Measurements from ENCODE around the gene AGTRAP.

Gene AGTRAP

DNA sequence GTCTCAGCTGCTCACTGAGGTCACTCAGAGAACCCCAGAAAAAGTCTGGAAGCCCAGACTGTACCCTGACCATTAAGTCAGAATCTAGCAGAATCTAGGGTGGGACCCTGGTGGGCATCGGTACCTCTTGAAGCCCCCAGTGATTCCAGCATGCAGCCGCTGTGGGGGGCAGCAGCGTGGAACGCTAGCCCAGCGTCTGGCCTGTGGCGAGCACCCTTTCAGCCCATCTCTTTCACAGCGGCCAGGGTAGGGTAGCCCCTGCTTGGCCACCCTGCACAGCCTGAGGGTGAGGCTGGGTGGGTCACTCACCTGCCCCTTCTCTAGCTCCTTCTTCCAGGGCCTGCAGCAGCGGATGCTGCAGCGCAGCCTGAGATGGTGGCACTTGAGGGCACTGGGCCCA is 42.4 kb downstream of the AGTRAP start:
- no peaks in the 10 kb centered on the region for H3K9me3 ChIP-seq
- no peaks in the 10 kb centered on the region for H3K27me3 ChIP-seq
- no peaks in the 10 kb centered on the region for H3K36me3 ChIP-seq
- no peak overlapping the region for H3K27ac ChIP-seq
- H3K4me1 ChIP-seq (ENCODE audit: control insufficient read depth in 1 of 2, insufficient read depth in 1 of 2, low read depth in 1 of 2, low read length in 1 of 2): no peaks in the 10 kb centered on the region
- no peak overlapping the region for H3K4me3 ChIP-seq (ENCODE audit: low read depth in 1 of 2, low read length in 1 of 2)
- no peak for TF ChIP-seq CTCF (IDR thresholded peaks at IDR 0.05)

DNA sequence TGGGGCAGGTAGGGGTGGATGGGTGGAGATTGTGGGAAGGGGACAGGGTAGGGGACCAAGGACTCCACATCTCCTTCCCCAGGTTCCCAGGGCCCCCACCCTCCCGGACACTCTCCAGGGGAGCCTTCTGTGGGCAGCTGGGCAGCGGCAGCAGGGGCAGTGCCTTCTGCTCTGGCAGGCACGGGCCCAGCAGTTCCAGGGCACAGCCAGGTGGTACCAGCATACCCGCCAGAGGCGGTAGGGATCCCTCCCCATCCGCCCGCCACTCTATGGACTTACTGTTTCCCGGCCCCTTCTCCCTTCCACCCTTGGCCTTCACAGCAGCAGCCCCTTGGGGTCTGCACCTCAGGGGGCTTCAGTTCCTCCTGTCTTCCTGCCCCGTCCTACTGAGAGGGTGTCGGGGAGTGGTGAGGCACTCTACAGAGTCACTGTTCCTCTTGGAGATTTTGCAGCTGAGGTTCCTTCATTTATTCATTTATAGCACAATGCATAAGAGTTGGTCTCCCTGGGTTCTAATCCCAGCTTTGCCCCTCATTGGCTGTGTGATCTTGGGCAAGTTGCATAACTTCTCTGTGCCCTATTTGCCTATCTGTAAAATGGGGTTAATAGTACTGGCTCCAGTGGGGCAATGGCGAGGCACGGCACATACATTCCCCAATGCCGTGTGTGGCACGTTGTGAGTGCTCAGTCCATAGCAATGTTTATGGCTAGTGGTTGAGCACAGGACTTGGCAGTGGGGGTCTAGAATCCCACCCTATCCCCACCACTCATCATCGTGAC is 43.1 kb downstream of the AGTRAP start:
- no peaks in the 10 kb centered on the region for H3K4me1 ChIP-seq (ENCODE audit: control insufficient read depth in 1 of 2, insufficient read depth in 1 of 2, low read depth in 1 of 2, low read length in 1 of 2)
- no peak overlapping the region for H3K27ac ChIP-seq
- H3K9me3 ChIP-seq: no peaks in the 10 kb centered on the region
- H3K36me3 ChIP-seq: no peaks in the 10 kb centered on the region
- TF ChIP-seq CTCF (IDR thresholded peaks at IDR 0.05): no peak
- no peaks in the 10 kb centered on the region for H3K27me3 ChIP-seq
- no peak overlapping the region for H3K4me3 ChIP-seq (ENCODE audit: low read depth in 1 of 2, low read length in 1 of 2)

DNA sequence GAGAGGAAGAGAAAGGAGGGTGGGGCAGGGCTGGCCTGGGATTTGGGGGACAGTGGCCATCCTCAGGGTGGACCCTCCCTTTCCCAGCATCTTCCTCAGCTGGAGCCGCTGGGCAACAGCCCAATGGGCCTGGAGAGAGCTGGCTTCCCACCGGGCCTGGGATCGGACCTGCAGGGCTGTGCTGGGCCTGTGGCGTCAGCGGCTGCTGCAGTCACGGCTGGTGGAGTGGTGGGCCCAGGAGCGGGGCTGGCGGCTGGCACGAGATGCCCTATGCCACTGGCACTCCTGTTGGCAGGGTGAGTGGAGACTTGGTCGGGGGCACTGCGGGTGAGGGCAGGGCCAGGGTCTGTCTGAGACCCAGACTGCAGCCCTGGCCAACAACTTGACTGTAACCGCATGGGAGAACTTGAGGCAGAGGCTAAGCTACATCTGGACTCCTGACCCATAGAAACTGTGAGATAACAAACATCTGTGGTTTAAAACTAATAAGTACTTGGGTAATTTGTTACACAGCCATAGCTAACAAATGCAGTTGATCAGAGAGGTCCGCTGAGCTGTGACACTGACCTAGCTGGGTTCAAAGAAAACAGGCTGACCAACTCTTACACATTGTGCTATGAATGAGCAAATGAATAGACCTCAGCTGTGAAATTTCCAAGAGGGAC is 43.9 kb downstream of the AGTRAP start:
- TF ChIP-seq CTCF (IDR thresholded peaks at IDR 0.05): no peak
- no peak overlapping the region for H3K4me3 ChIP-seq (ENCODE audit: low read depth in 1 of 2, low read length in 1 of 2)

GRCh38 chr1:11780380-11781147 is 44.6 kb downstream of the AGTRAP start:
- TF ChIP-seq CTCF (IDR thresholded peaks at IDR 0.05): no peak
- Histone ChIP-seq H3K9me3 (no peaks in the 10 kb centered on the region), H3K27me3 (peaks cover 14% of the 10 kb centered on the region), H3K27ac (no peak overlapping the region), H3K4me3 (ENCODE audit: low read depth in 1 of 2, low read length in 1 of 2) (no peak overlapping the region), H3K36me3 (no peaks in the 10 kb centered on the region), H3K4me1 (ENCODE audit: control insufficient read depth in 1 of 2, insufficient read depth in 1 of 2, low read depth in 1 of 2, low read length in 1 of 2) (no peaks in the 10 kb centered on the region)

More for the DNA sequence above, 43.9 kb downstream of the AGTRAP start:
- H3K27ac ChIP-seq: no peak overlapping the region
- no peaks in the 10 kb centered on the region for H3K36me3 ChIP-seq
- H3K4me1 ChIP-seq (ENCODE audit: control insufficient read depth in 1 of 2, insufficient read depth in 1 of 2, low read depth in 1 of 2, low read length in 1 of 2): no peaks in the 10 kb centered on the region
- H3K27me3 ChIP-seq: peaks cover 7% of the 10 kb centered on the region
- no peaks in the 10 kb centered on the region for H3K9me3 ChIP-seq

GRCh38 chr1:11781297-11781696 is 45.4 kb downstream of the AGTRAP start:
- H3K36me3 ChIP-seq: no peaks in the 10 kb centered on the region
- H3K27me3 ChIP-seq: peaks cover 17% of the 10 kb centered on the region
- no peak overlapping the region for H3K4me3 ChIP-seq (ENCODE audit: low read depth in 1 of 2, low read length in 1 of 2)
- no peak overlapping the region for H3K27ac ChIP-seq
- H3K9me3 ChIP-seq: no peaks in the 10 kb centered on the region
- TF ChIP-seq CTCF (IDR thresholded peaks at IDR 0.05): no peak
- H3K4me1 ChIP-seq (ENCODE audit: control insufficient read depth in 1 of 2, insufficient read depth in 1 of 2, low read depth in 1 of 2, low read length in 1 of 2): no peaks in the 10 kb centered on the region
